Mesodermal cell (in vitro differentiated cells): ENCODE measurements around the gene RASGEF1C.

ENCODE experiments used
- H3K27ac ChIP-seq: 2 replicates; pipeline ENCODE4 v1.7.0; 2013; ENCODE audit warnings: mild to moderate bottlenecking, low read depth, low read length, moderate library complexity; ENCODE audit not compliant: severe bottlenecking
- H3K36me3 ChIP-seq: 2 replicates; pipeline ENCODE4 v1.7.1; 2013; ENCODE audit warnings: mild to moderate bottlenecking, low read length, moderate library complexity; ENCODE audit not compliant: control insufficient read depth, insufficient read depth
- H3K4me1 ChIP-seq: one replicate; pipeline ENCODE4 v1.7.1; 2013; ENCODE audit warnings: mild to moderate bottlenecking, low read length; ENCODE audit not compliant: insufficient read depth, control insufficient read depth, poor library complexity, severe bottlenecking
- H3K4me3 ChIP-seq: 2 replicates; pipeline ENCODE4 v1.7.0; 2013; ENCODE audit warnings: low read length, control low read depth, mild to moderate bottlenecking; ENCODE audit not compliant: insufficient read depth, poor library complexity, severe bottlenecking; ENCODE audit errors: extremely low read depth
- H3K9me3 ChIP-seq: 2 replicates; pipeline ENCODE4 v1.7.1; 2013; ENCODE audit warnings: mild to moderate bottlenecking, low read length, moderate library complexity; ENCODE audit not compliant: control insufficient read depth
- WGBS, 2 experiments: methylation state at CpG; one replicate each; pipeline ENCODE4 v1.1.5; 2013; ENCODE audit warnings: missing lambda C conversion rate in 2 of 2; ENCODE audit not compliant: insufficient coverage in 2 of 2; 5-methylcytosine and 5-hydroxymethylcytosine counted together

RASGEF1C gene

DNA sequence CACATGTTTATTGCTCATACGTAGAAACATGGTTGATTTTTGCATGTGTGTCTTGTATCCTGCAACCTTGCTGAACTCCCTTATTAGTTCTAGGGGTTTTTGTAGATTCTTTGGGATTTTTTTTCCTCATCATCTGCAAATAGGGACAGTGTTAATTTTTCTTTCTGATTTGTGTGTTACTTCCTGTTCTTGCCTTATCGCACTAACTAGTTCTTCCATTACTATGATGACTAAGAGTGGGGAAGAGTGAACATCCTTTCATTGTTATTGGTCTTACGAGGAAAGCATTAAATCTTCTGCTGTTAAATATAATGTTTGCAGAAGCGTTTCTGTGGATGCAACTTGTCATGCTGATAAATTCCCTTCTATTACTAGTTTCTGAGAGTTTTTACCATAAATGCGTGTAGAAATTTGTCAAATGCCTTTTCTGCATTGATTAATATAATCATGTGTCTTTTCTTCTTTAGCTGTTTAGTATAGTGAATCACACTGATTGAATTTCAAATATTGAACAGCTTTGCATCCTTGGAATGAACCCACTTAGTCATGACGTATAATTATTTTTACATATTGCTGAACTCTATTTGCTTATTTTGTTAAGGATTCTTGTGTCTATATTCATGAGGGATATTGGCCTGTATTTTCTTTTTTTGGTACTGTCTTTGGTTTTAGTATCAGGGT, 105.4 kb downstream of the RASGEF1C start:
- H3K4me3 ChIP-seq: no peak overlapping the region
- WGBS, 2 experiments: 100% methylated on average over 1 of the region's 6 CpGs; no CpG with 5 or more reads in 1 of the 2 experiments
- no peaks in the 10 kb centered on the region for H3K4me1 ChIP-seq
- H3K27ac ChIP-seq: no peak overlapping the region
- H3K36me3 ChIP-seq: no peaks in the 10 kb centered on the region
- H3K9me3 ChIP-seq: peaks cover 24% of the 10 kb centered on the region

- H3K4me3 ChIP-seq: no peak overlapping the region
- no peak overlapping the region for H3K27ac ChIP-seq
- no peaks in the 10 kb centered on the region for H3K36me3 ChIP-seq
- WGBS, 2 experiments: 80 to 94% methylated on average over 6 to 9 of the region's 9 CpGs
- H3K9me3 ChIP-seq: peaks cover 16% of the 10 kb centered on the region
- H3K4me1 ChIP-seq: no peaks in the 10 kb centered on the region
Observed at GRCh38 chr5:180102636-180103035, 106.4 kb downstream of the RASGEF1C start.

GRCh38 chr5:180101451-180102105, 107.4 kb downstream of the RASGEF1C start:
- Histone ChIP-seq H3K27ac (no peak overlapping the region), H3K4me3 (no peak overlapping the region), H3K4me1 (no peaks in the 10 kb centered on the region), H3K36me3 (no peaks in the 10 kb centered on the region), H3K9me3 (peaks cover 9% of the 10 kb centered on the region)
- 88 to 92% methylated on average over 17 of the region's 20 CpGs for WGBS, 2 experiments

GRCh38 chr5:180100621-180101450, 108.2 kb downstream of the RASGEF1C start:
- peaks cover 2% of the 10 kb centered on the region for H3K9me3 ChIP-seq
- H3K27ac ChIP-seq: no peak overlapping the region
- H3K4me3 ChIP-seq: no peak overlapping the region
- 90% methylated on average over 27 to 29 of the region's 29 CpGs for WGBS, 2 experiments
- H3K4me1 ChIP-seq: no peaks in the 10 kb centered on the region
- H3K36me3 ChIP-seq: no peaks in the 10 kb centered on the region

GRCh38 chr5:180099733-180100611, 109.0 kb downstream of the RASGEF1C start:
- H3K27ac ChIP-seq: no peak overlapping the region
- H3K9me3 ChIP-seq: no peaks in the 10 kb centered on the region
- no peaks in the 10 kb centered on the region for H3K36me3 ChIP-seq
- no peak overlapping the region for H3K4me3 ChIP-seq
- WGBS, 2 experiments: 92% methylated on average over 9 to 12 of the region's 18 CpGs
- H3K4me1 ChIP-seq: no peaks in the 10 kb centered on the region

DNA sequence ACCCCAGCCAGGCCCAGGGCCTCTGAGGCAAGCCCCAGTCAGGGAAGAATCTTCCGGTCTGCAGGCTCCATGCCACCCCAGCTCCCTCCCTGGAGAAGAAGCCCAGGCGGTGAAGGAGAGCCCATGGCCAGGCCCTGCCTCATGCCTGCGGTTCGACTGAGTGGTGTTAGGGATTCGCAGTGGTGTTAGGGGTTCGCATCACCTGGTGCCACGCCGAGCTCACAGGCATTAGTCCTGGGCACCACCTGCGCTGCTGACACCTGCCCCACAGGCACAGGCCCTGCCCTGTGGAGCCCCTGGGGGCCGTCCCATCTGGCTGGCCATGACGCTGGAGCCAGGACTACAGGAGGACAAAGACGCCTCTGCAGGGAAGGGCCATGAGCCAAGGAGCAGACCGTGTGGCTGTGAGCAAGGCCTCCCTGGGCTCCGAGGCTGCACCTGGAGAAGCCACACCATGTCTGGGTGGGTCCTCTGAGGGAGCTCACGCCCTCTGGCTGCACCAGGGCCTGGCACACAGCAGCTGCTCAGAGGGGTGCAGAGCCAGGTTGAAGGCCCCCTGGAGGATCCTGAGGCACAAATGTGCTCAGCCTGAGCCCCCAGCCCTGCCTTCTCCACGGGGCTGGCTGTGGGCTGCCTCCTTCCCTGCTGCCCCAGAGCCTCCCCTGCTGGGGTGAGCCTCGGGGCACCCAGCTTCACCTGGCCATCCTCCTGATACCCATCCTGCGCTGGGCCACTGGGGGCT, 109.8 kb downstream of the RASGEF1C start:
- no peaks in the 10 kb centered on the region for H3K9me3 ChIP-seq
- no peak overlapping the region for H3K4me3 ChIP-seq
- H3K4me1 ChIP-seq: no peaks in the 10 kb centered on the region
- no peak overlapping the region for H3K27ac ChIP-seq
- WGBS, 2 experiments: 92 to 94% methylated on average over 14 to 18 of the region's 18 CpGs
- no peaks in the 10 kb centered on the region for H3K36me3 ChIP-seq

DNA sequence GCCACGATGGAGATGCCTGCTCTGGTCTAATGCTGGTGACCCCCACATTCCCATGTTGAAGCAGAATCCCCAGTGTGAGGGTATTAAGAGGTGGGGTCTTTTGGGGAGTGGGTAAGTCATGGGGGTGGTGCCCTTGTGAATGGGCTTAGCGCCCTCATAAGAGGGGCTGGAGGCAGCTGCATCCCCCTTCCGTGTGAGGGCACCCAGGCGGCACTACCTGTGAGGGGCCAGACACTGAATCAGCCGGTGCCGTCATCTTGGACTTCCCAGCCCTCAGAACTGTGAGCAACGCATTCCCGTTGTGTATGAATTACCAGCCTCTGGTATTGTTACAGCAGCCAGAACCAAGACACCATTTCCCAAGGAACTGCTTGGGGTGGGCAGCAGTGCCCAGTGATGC, 110.5 kb downstream of the RASGEF1C start:
- WGBS, 2 experiments: 95 to 96% methylated on average over 8 of the region's 8 CpGs
- H3K9me3 ChIP-seq: no peaks in the 10 kb centered on the region
- no peaks in the 10 kb centered on the region for H3K36me3 ChIP-seq
- H3K4me3 ChIP-seq: no peak overlapping the region
- no peak overlapping the region for H3K27ac ChIP-seq
- peaks cover 3% of the 10 kb centered on the region for H3K4me1 ChIP-seq

GRCh38 chr5:180097926-180098325, 111.1 kb downstream of the RASGEF1C start:
- no peak overlapping the region for H3K4me3 ChIP-seq
- 92 to 97% methylated on average over 5 of the region's 5 CpGs for WGBS, 2 experiments
- no peaks in the 10 kb centered on the region for H3K9me3 ChIP-seq
- H3K4me1 ChIP-seq: peaks cover 3% of the 10 kb centered on the region
- H3K36me3 ChIP-seq: no peaks in the 10 kb centered on the region
- H3K27ac ChIP-seq: no peak overlapping the region

GRCh38 chr5:180097163-180097894, 111.7 kb downstream of the RASGEF1C start:
- H3K4me3 ChIP-seq: no peak overlapping the region
- H3K4me1 ChIP-seq: peaks cover 3% of the 10 kb centered on the region
- H3K36me3 ChIP-seq: no peaks in the 10 kb centered on the region
- 79 to 90% methylated on average over 8 of the region's 11 CpGs for WGBS, 2 experiments
- no peaks in the 10 kb centered on the region for H3K9me3 ChIP-seq
- no peak overlapping the region for H3K27ac ChIP-seq
